DOHH2 (cell line): ENCODE data around the gene KMT5C.

Source experiments
- EZH2phosphoT487 ChIP-seq: fragments of 200-600 bp; sonication (generic); IDR thresholded peaks from 2 replicates; pipeline ENCODE4 v1.6.1; 2017; ENCODE audit warnings: borderline replicate concordance, mild to moderate bottlenecking, antibody characterized with exemption, low read length, moderate library complexity, mixed read lengths
- TF ChIP-seq, protein P1 (sequence below): fragments of 200-600 bp; sonication (generic); IDR thresholded peaks from one replicate; pipeline ENCODE4 v1.5.1; 2014; ENCODE audit warnings: antibody characterized with exemption, mild to moderate bottlenecking, low read depth, low read length; ENCODE audit not compliant: poor library complexity, severe bottlenecking

DNA sequence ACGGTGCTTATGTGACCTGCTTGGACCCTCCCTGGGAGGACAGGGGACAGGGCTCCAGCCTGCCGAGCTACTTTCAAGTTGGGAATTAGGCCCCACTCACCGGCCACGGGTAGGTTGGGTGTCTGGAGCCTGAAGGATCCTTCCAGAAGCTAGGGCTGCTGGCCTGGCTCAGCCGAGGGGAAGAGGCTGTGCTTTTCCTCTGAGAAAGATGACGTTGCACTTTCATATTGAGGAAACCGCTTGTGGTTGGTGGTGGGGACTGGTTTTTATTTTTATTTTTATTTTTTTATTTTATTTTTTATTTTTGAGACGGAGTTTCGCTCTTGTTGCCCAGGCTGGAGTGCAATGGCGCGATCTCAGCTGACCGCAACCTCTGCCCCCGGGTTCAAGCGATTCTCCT is 14.5 kb upstream of the KMT5C start, which contains the start of gene TMEM150B:
- TF ChIP-seq, protein P1, sequence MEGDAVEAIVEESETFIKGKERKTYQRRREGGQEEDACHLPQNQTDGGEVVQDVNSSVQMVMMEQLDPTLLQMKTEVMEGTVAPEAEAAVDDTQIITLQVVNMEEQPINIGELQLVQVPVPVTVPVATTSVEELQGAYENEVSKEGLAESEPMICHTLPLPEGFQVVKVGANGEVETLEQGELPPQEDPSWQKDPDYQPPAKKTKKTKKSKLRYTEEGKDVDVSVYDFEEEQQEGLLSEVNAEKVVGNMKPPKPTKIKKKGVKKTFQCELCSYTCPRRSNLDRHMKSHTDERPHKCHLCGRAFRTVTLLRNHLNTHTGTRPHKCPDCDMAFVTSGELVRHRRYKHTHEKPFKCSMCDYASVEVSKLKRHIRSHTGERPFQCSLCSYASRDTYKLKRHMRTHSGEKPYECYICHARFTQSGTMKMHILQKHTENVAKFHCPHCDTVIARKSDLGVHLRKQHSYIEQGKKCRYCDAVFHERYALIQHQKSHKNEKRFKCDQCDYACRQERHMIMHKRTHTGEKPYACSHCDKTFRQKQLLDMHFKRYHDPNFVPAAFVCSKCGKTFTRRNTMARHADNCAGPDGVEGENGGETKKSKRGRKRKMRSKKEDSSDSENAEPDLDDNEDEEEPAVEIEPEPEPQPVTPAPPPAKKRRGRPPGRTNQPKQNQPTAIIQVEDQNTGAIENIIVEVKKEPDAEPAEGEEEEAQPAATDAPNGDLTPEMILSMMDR, result no peak
- no peak for TF ChIP-seq EZH2phosphoT487
